Dedifferentiated amniotic fluid mesenchymal stem cell (primary cell): Measurements from ENCODE around the gene RND2.

ENCODE experiments used
- DNase-seq: peaks from one replicate; pipeline ENCODE4 v3.0.0-alpha.2; 2016; ENCODE audit errors: extremely low spot score

Gene RND2

GRCh38 chr17:43079641-43080302 lies 54.7 kb downstream of the RND2 start:
- no peak for DNase-seq
